Ovary (tissue), 9 donors: ENCODE data around the gene GALNT16. TPM values are rescaled to one million over a fixed set of nuclear protein-coding genes. Genes with fewer than 3 reads are reported as not detected.
A peak's percentile ranks its signal among the peaks of the same experiment; 100 is the strongest.

Source experiments
- DNase-seq, 5 donors: peaks; one replicate each; pipeline ENCODE4 v3.0.0-alpha.2; 2019 to 2020
- H3K27ac ChIP-seq, 2 donors: fragments of 200-600 bp; one replicate each; pipeline versions ENCODE4 v1.5.1 to v1.8.0; 2019 to 2022
- H3K27me3 ChIP-seq: fragments of 200-600 bp; one replicate; pipeline ENCODE4 v1.8.0; 2022
- H3K36me3 ChIP-seq: fragments of 200-600 bp; sonication (generic); one replicate; pipeline ENCODE4 v1.5.1; 2019
- H3K4me1 ChIP-seq: one replicate; pipeline ENCODE4 v1.8.1; 2013; ENCODE audit warnings: mild to moderate bottlenecking, moderate library complexity; ENCODE audit not compliant: insufficient read depth
- H3K4me3 ChIP-seq: fragments of 200-600 bp; sonication (generic); one replicate; pipeline ENCODE4 v1.5.1; 2017
- H3K9me3 ChIP-seq, 2 donors: fragments of 200-600 bp in 1 of 2; sonication (generic) in 1 of 2; one replicate each; pipeline versions ENCODE4 v1.5.1 to v1.8.1; 2013 to 2019; ENCODE audit warnings: mild to moderate bottlenecking in 1 of 2, moderate library complexity in 1 of 2
- CTCF ChIP-seq, 3 donors: fragments of 450-650 bp in 2 of 3; fragments of 200-600 bp in 1 of 3; IDR thresholded peaks; one replicate each; pipeline versions ENCODE4 v1.5.1 to v1.8.0; 2016 to 2022; ENCODE audit warnings: antibody characterized with exemption in 3 of 3, mild to moderate bottlenecking in 1 of 3
- EP300 ChIP-seq: sonication (generic); formaldehyde crosslinking; IDR thresholded peaks from one replicate; pipeline ENCODE4 v1.6.1; 2017; ENCODE audit warnings: antibody characterized with exemption
- POLR2A ChIP-seq: fragments of 450-650 bp; IDR thresholded peaks from one replicate; pipeline ENCODE4 v1.6.1; 2017; ENCODE audit warnings: antibody characterized with exemption, mild to moderate bottlenecking, moderate library complexity
- WGBS, 3 donors: extraction: QIAGEN DNeasy Blood & Tissue Kit in 1 of 3; methylation state at CpG; one replicate each; pipeline versions ENCODE4 v1.1.5 to v1.1.7; 2013 to 2017; 5-methylcytosine and 5-hydroxymethylcytosine counted together
- intact Hi-C, 4 donors: fragments of 100-400 bp; cut with DNase I; formaldehyde crosslinking; loops; one replicate each; pipeline versions ENCODE4 v1.11.0 to v1.15.1; 2022 to 2023
- polyA plus RNA-seq, 2 donors: library from polyadenylated mRNA; stranded (reverse); fragments of 200-250 nt in 1 of 2; fragments of 350-450 nt in 1 of 2; fragmentation: Illumina TruSeq in 1 of 2; extraction: RNeasy Lipid Tissue Mini Kit (QIAGEN cat#74804) in 1 of 2; gene quantifications; one replicate each; pipeline ENCODE4 v1.2.3, GENCODE V29; 2013 to 2014
- total RNA-seq, 7 donors: library from RNA; depleted of rRNA in 2 of 7; stranded (reverse); fragments of >200 nt in 2 of 7; fragmentation: NEBNext Ultra II Directional in 3 of 7; extraction: Animal tissue kit (Norgen Biotek cat#: 25700) in 3 of 7; gene quantifications; one replicate each; pipeline versions ENCODE4 v1.1.0 to v1.2.4, GENCODE V29; 2016 to 2023
- donor health status: DM: no; HTN: no; CAD: no; lungs with moderate emphysema.
- donor health status: DM: no; HTN: no; CAD: no.
- donor health status: Bipolar disorder and iron deficiency.
- donor health status: DM: yes; HTN: yes; CAD: no.
- donor health status: DM: no; HTN: no; CAD: no.
- donor health status: DM: yes; HTN: yes; CAD: no.

The GALNT16 gene
- total and polyA plus RNA-seq, 9 donors = 0.36 to 5.3 (median 2.0) TPM

DNA sequence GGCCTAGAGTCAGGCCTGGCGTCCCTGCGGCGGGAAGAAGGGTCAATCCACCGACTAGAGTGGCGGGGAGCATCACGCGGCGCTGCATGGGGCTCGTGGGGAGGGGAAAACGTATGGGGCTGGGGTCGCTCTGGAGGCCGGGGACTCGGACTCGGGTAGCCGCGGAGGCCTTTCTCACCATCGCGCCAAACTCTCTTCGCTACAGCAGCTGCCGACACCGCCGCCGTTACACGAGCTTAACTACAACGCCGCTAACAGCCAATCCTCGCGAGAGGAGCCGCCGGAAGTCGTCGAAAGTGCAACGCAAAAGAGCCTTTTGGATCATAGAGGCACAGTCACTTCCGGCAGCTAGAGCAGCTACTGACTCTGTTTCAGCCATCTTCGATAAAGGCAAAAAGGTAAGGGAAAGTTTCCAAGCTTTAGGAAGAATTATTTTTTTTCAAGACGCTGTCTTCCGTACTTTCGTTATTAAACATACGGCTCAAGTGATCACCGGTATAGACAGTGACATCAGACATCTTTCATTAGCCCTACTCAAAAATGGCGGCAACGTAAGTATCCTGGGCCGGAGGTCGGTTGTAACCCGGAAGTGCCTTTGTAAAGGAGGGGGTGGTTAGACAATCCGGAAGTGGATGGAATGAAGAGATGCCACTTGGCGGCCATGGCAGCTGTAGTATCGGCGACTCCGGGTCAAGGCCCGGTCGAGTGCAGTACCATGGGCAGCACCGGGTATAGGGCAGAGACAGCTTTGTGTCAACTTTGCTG, 138.3 kb downstream of the GALNT16 start, which contains the start of the genes ERH and SLC39A9:
TSS of gene ERH (minus strand) at position 247 of the 765 bp plus-strand sequence. CDS start at position 181, 66 bp downstream.
TSS of gene SLC39A9 (plus strand) at position 640 of the 765 bp plus-strand sequence. CDS start 678 bp downstream, outside the sequence.
- TF ChIP-seq CTCF (IDR thresholded peaks at IDR 0.05) = no peak
- peak; percentile 60 for TF ChIP-seq POLR2A
- peak within 1 kb of the TSS; percentile 88 for H3K4me3 ChIP-seq
- peak; percentile 94 to 97 (median 96) for DNase-seq
- H3K9me3 ChIP-seq = no peaks in the 10 kb centered on the region
- intact Hi-C loops = no loop called here
- 0 to 1% (median 0%) methylated on average over 53 of the region's 53 CpGs for WGBS, 3 donors
- H3K27ac ChIP-seq = peak within 1 kb of the TSS; percentile 82 to 88
- no peaks in the 10 kb centered on the region for H3K27me3 ChIP-seq
- peaks cover 19% of the 10 kb centered on the region for H3K4me1 ChIP-seq
- H3K36me3 ChIP-seq = no peaks in the 10 kb centered on the region

GRCh38 chr14:69398818-69399210, 138.9 kb downstream of the GALNT16 start:
- H3K9me3 ChIP-seq = no peaks in the 10 kb centered on the region
- WGBS, 3 donors = 0% methylated on average over 18 of the region's 18 CpGs
- H3K36me3 ChIP-seq = no peaks in the 10 kb centered on the region
- peak overlapping the region; percentile 88 for H3K4me3 ChIP-seq
- H3K27me3 ChIP-seq = no peaks in the 10 kb centered on the region
- H3K27ac ChIP-seq = peak overlapping the region; percentile 82 to 88
- H3K4me1 ChIP-seq = peaks cover 19% of the 10 kb centered on the region
- intact Hi-C loops = no loop called here
- DNase-seq = no peak
- no peak for TF ChIP-seq CTCF (IDR thresholded peaks at IDR 0.05)
- no peak for TF ChIP-seq EP300
- TF ChIP-seq POLR2A = no peak

DNA sequence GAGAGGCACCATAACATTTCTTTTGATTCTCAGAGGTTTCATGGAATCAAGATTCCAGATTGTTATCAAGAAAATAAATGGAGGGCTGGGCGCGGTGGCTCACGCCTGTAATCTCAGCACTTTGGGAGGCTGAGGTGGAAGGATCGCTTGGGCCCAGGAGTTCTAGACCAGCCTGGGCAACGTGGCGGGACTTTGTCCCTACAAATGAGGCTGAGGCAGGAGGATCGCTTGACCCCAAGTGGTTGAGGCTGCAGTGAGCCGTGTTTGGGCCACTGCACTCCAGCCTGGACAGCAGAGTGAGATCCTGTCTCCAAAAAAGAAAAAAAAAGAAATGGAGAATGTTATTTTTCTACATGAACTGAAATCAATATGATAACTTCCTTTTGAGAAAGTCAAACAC, 139.8 kb downstream of the GALNT16 start:
- no peak overlapping the region for H3K27ac ChIP-seq
- no peaks in the 10 kb centered on the region for H3K27me3 ChIP-seq
- WGBS, 3 donors = 81 to 87% (median 81%) methylated on average over 8 of the region's 8 CpGs
- TF ChIP-seq CTCF (IDR thresholded peaks at IDR 0.05) (no peak), POLR2A (no peak), EP300 (no peak)
- DNase-seq = no peak
- peaks cover 19% of the 10 kb centered on the region for H3K4me1 ChIP-seq
- intact Hi-C loops = no loop called here
- peak overlapping the region; percentile 88 for H3K4me3 ChIP-seq
- H3K36me3 ChIP-seq = no peaks in the 10 kb centered on the region
- H3K9me3 ChIP-seq = no peaks in the 10 kb centered on the region

GRCh38 chr14:69400154-69400553, 140.2 kb downstream of the GALNT16 start:
- no peaks in the 10 kb centered on the region for H3K36me3 ChIP-seq
- H3K27me3 ChIP-seq = no peaks in the 10 kb centered on the region
- no peak for TF ChIP-seq POLR2A
- TF ChIP-seq CTCF (IDR thresholded peaks at IDR 0.05) = no peak
- no peak for TF ChIP-seq EP300
- H3K27ac ChIP-seq = no peak overlapping the region
- intact Hi-C loops = no loop called here
- H3K9me3 ChIP-seq = no peaks in the 10 kb centered on the region
- 73 to 85% (median 73%) methylated on average over 6 of the region's 6 CpGs for WGBS, 3 donors
- DNase-seq = no peak
- H3K4me1 ChIP-seq = peaks cover 19% of the 10 kb centered on the region
- H3K4me3 ChIP-seq = peak overlapping the region; percentile 88
